B cell (primary cell): ENCODE data around the gene KCTD17. TPM values are rescaled to one million over a fixed set of nuclear protein-coding genes. Genes with fewer than 3 reads are reported as not detected.

Experiments used
- ATAC-seq: fragments of 200-7000 bp; cut with Tn5 transposase; one replicate; pipeline ENCODE4 v1.10.0; 2021; ENCODE audit warnings: low read depth, mild to moderate bottlenecking, moderate number of reproducible peaks, moderate library complexity
- CTCF ChIA-PET: fragments of 350-600 bp; sonication (Branson Sonifier 250); formaldehyde crosslinking; loops from one replicate; lab custom pipeline; 2021; ENCODE audit warnings: antibody characterized with exemption, inconsistent platforms; lab: Charles Lee
- POLR2A ChIA-PET: fragments of 350-600 bp; sonication (Branson Sonifier 250); formaldehyde crosslinking; loops from one replicate; lab custom pipeline; 2021; ENCODE audit warnings: antibody characterized with exemption; lab: Charles Lee
- DNase-seq: peaks from one replicate; pipeline ENCODE4 v3.0.0; 2013
- H2AFZ ChIP-seq: 2 replicates; pipeline ENCODE4 v1.6.1; 2012; ENCODE audit warnings: mild to moderate bottlenecking, low read depth, low read length; ENCODE audit not compliant: insufficient read depth, poor library complexity, severe bottlenecking
- H3K27ac ChIP-seq, 2 donors: 1 replicate in 1 of 2; 2 replicates in 1 of 2; pipeline ENCODE4 v1.5.1; 2012 to 2013; ENCODE audit warnings: low read length in 2 of 2, mild to moderate bottlenecking in 2 of 2, moderate library complexity in 1 of 2
- H3K27me3 ChIP-seq, 4 experiments: fragments of 200-600 bp in 1 of 4; sonication (generic) in 1 of 4; replicated peaks in 1 of 4; 1 replicate in 2 of 4; 2 replicates in 2 of 4; pipeline versions ENCODE4 v1.6.1 to v1.7.0; 2013 to 2016; ENCODE audit warnings: low read length in 3 of 4, mild to moderate bottlenecking in 2 of 4, mixed read lengths in 1 of 4, moderate library complexity in 1 of 4; ENCODE audit not compliant: insufficient read depth in 4 of 4, control insufficient read depth in 3 of 4; ENCODE audit errors: control extremely low read depth in 1 of 4
- H3K36me3 ChIP-seq, 2 experiments: replicated peaks in 1 of 2; 1 replicate in 1 of 2; 2 replicates in 1 of 2; pipeline versions ENCODE4 v1.6.1 to v1.7.1; 2013; ENCODE audit warnings: low read length in 1 of 2; ENCODE audit not compliant: insufficient read depth in 2 of 2, control insufficient read depth in 1 of 2; ENCODE audit errors: control extremely low read depth in 1 of 2, extremely low read depth in 1 of 2
- H3K4me1 ChIP-seq, 2 donors: fragments of 200-600 bp in 1 of 2; sonication (generic) in 1 of 2; 1 replicate in 1 of 2; 2 replicates in 1 of 2; pipeline versions ENCODE4 v1.5.1 to v1.6.1; 2013 to 2017; ENCODE audit warnings: low read length in 2 of 2; ENCODE audit not compliant: control insufficient read depth in 2 of 2, insufficient read depth in 2 of 2
- H3K4me2 ChIP-seq: replicated peaks from 2 replicates; pipeline ENCODE3; 2012; ENCODE audit warnings: mild to moderate bottlenecking, low read depth, low read length; ENCODE audit not compliant: poor library complexity, severe bottlenecking
- H3K4me3 ChIP-seq, 5 experiments: fragments of 200-600 bp in 1 of 5; sonication (generic) in 1 of 5; 1 replicate in 3 of 5; 2 replicates in 2 of 5; pipeline versions ENCODE4 v1.5.1 to v1.7.0; 2011 to 2016; ENCODE audit warnings: low read length in 4 of 5, mild to moderate bottlenecking in 4 of 5, low read depth in 2 of 5, control low read depth in 1 of 5, moderate library complexity in 1 of 5; ENCODE audit not compliant: insufficient read depth in 1 of 5; ENCODE audit errors: control extremely low read depth in 1 of 5, extremely low read depth in 1 of 5
- H3K79me2 ChIP-seq: fragments of 200-600 bp; sonication (generic); one replicate; pipeline ENCODE4 v1.6.0; 2016; ENCODE audit warnings: low read length; ENCODE audit not compliant: control insufficient read depth, insufficient read depth
- H3K9ac ChIP-seq: fragments of 200-600 bp; sonication (generic); 2 replicates; pipeline ENCODE4 v1.6.1; 2017; ENCODE audit warnings: mild to moderate bottlenecking, low read length, moderate library complexity
- H3K9me3 ChIP-seq, 3 donors: one replicate each; pipeline versions ENCODE4 v1.6.1 to v1.7.1; 2013; ENCODE audit warnings: low read length in 2 of 3; ENCODE audit not compliant: control insufficient read depth in 2 of 3, insufficient read depth in 1 of 3; ENCODE audit errors: control extremely low read depth in 1 of 3
- H4K20me1 ChIP-seq: 2 replicates; pipeline ENCODE4 v1.6.0; 2012; ENCODE audit warnings: mild to moderate bottlenecking, low read length; ENCODE audit not compliant: insufficient read depth, control insufficient read depth, poor library complexity, severe bottlenecking
- H3K27ac Mint-ChIP-seq: one replicate; pipeline ENCODE4 v1.8.0; 2021; ENCODE audit warnings: mixed read lengths
- H3K27me3 Mint-ChIP-seq: one replicate; pipeline ENCODE4 v1.8.0; 2021; ENCODE audit warnings: mixed read lengths
- H3K4me1 Mint-ChIP-seq: one replicate; pipeline ENCODE4 v1.8.0; 2021; ENCODE audit warnings: mixed read lengths
- H3K4me3 Mint-ChIP-seq: one replicate; pipeline ENCODE4 v1.8.0; 2021; ENCODE audit warnings: mixed read lengths
- H3K9me3 Mint-ChIP-seq: one replicate; pipeline ENCODE4 v1.8.0; 2022; ENCODE audit warnings: mixed read lengths; ENCODE audit not compliant: insufficient read depth
- CTCF ChIP-seq: fragments of 200-600 bp; IDR thresholded peaks from one replicate; pipeline ENCODE4 v1.8.0; 2022; ENCODE audit warnings: antibody characterized with exemption, mild to moderate bottlenecking
- EZH2 ChIP-seq: IDR thresholded peaks from 2 replicates; pipeline ENCODE4 v1.6.1; 2012; ENCODE audit warnings: borderline replicate concordance, low read depth, mild to moderate bottlenecking, moderate library complexity, low read length; ENCODE audit not compliant: insufficient read depth, poor library complexity, severe bottlenecking
- WGBS: methylation state at CpG from one replicate; pipeline ENCODE4 v1.1.5; 2013; ENCODE audit warnings: missing lambda C conversion rate; ENCODE audit not compliant: insufficient coverage; 5-methylcytosine and 5-hydroxymethylcytosine counted together
- intact Hi-C: fragments of 100-400 bp; cut with micrococcal nuclease; formaldehyde crosslinking; loops from one replicate; pipeline ENCODE4 v1.10.0; 2022
- polyA plus RNA-seq: library from polyadenylated mRNA; depleted of rRNA; stranded (reverse); fragments of >200 nt; gene quantifications from 2 replicates; pipeline ENCODE4 v1.2.3, GENCODE V29; 2012
- total RNA-seq, 2 donors: library from RNA; stranded (reverse); fragments of 120-200 nt in 1 of 2; gene quantifications; 1 replicate in 1 of 2; 2 replicates in 1 of 2; pipeline versions ENCODE4 v1.2.3 to v1.2.4, GENCODE V29; 2013 to 2022

Gene KCTD17
- total and polyA plus RNA-seq, 2 donors (not counting 1 experiment from before 2014, with no cell fraction given) = 29.0 to 41.3 TPM

- H3K4me3 Mint-ChIP-seq = no peak overlapping the region
- H3K9me3 Mint-ChIP-seq = no peaks in the 10 kb centered on the region
- no peak overlapping the region for H3K27ac ChIP-seq
- no peak overlapping the region for H3K9ac ChIP-seq
- DNase-seq (no peak), ATAC-seq (no peak)
- H3K9me3 ChIP-seq = no peaks in the 10 kb centered on the region
- H3K4me3 ChIP-seq = no peak overlapping the region
- no peak overlapping the region for H2AFZ ChIP-seq
- peaks cover 10% of the 10 kb centered on the region for H3K27me3 Mint-ChIP-seq
- no peaks in the 10 kb centered on the region for H3K4me1 ChIP-seq
- no peaks in the 10 kb centered on the region for H3K4me1 Mint-ChIP-seq
- no peaks in the 10 kb centered on the region for H3K36me3 ChIP-seq
- POLR2A ChIA-PET = interaction anchor here (0.6 kb wide), 1 partner anchor 12 kb away, joined by 3 read pairs; no protein-coding TSS in a partner anchor
- CTCF ChIA-PET = no interaction called here
- no peaks in the 10 kb centered on the region for H3K79me2 ChIP-seq
- WGBS = 95% methylated on average over 14 of the region's 18 CpGs
- H3K4me2 ChIP-seq = no peak overlapping the region
- no peak for TF ChIP-seq CTCF
- no peak for TF ChIP-seq EZH2
- H4K20me1 ChIP-seq = no peaks in the 10 kb centered on the region
- intact Hi-C loops = no loop called here
- H3K27ac Mint-ChIP-seq = no peak overlapping the region
- H3K27me3 ChIP-seq = no peaks in the 10 kb centered on the region
These were observed 56.5 kb downstream of the KCTD17 start for GRCh38 chr22:37107816-37108621.

GRCh38 chr22:37109242-37109917 lies 57.8 kb downstream of the KCTD17 start, which contains the start of gene TMPRSS6:
TMPRSS6 (minus strand) TSS chr22:37109713; CDS start chr22:37103417, 6,296 bp downstream.
- no peak within 1 kb of the TSS for H2AFZ ChIP-seq
- H3K36me3 ChIP-seq = no peaks in the 10 kb centered on the region
- no peaks in the 10 kb centered on the region for H3K9me3 ChIP-seq
- ChIA-PET POLR2A (no interaction called here), CTCF (no interaction called here)
- H3K27me3 ChIP-seq = no peaks in the 10 kb centered on the region
- H3K79me2 ChIP-seq = no peaks in the 10 kb centered on the region
- no peaks in the 10 kb centered on the region for H3K4me1 ChIP-seq
- H3K4me2 ChIP-seq = no peak within 1 kb of the TSS
- Mint-ChIP-seq H3K4me1 (no peaks in the 10 kb centered on the region), H3K27me3 (peaks cover 2% of the 10 kb centered on the region), H3K9me3 (no peaks in the 10 kb centered on the region), H3K4me3 (no peak within 1 kb of the TSS), H3K27ac (no peak within 1 kb of the TSS)
- no peak within 1 kb of the TSS for H3K4me3 ChIP-seq
- DNase-seq = no peak
- ATAC-seq = no peak
- no peak within 1 kb of the TSS for H3K27ac ChIP-seq
- TF ChIP-seq CTCF (no peak), EZH2 (no peak)
- intact Hi-C loops = no loop called here
- no peaks in the 10 kb centered on the region for H4K20me1 ChIP-seq
- WGBS = 72% methylated on average over 8 of the region's 13 CpGs
- no peak within 1 kb of the TSS for H3K9ac ChIP-seq
